Body of pancreas (tissue), 4 donors: Measurements from ENCODE around the gene UMAD1.

ENCODE experiments used
- CTCF ChIP-seq, 7 experiments: fragments of 450-650 bp in 4 of 7; fragments of 200-600 bp in 3 of 7; sonication (generic) in 3 of 7; IDR thresholded peaks; one replicate each; pipeline ENCODE4 v1.5.1; 2016 to 2019; ENCODE audit warnings: antibody characterized with exemption in 7 of 7
- POLR2A ChIP-seq, 3 donors: fragments of 450-650 bp; IDR thresholded peaks; one replicate each; pipeline ENCODE4 v1.6.1; 2016; ENCODE audit warnings: antibody characterized with exemption in 3 of 3, mild to moderate bottlenecking in 2 of 3

GRCh38 chr7:7696458-7697119 is 56.0 kb downstream of the UMAD1 start:
- TF ChIP-seq CTCF (IDR thresholded peaks at IDR 0.05): no peak
- no peak for TF ChIP-seq POLR2A (IDR thresholded peaks at IDR 0.05)
